GM10248 (cell line): ENCODE results near the gene AARS2.
"Not testable (repeated sequence)": the region's sequence is repeated elsewhere in the genome, so short reads cannot be mapped to it uniquely, and the experiment has no call there.

Experiments used
- CTCF ChIA-PET: fragments of 300-600 bp; sonication (Branson Sonifier 250); formaldehyde crosslinking; extraction: SDS; loops from one replicate; lab custom pipeline; 2021; ENCODE audit warnings: antibody characterized with exemption; lab: Yijun Ruan, JAX
- POLR2A ChIA-PET: fragments of 350-650 bp; sonication (Branson Sonifier 250); formaldehyde crosslinking; extraction: SDS; loops from one replicate; lab custom pipeline; 2020; ENCODE audit warnings: antibody characterized with exemption; lab: Yijun Ruan, JAX
- DNase-seq: peaks from one replicate; pipeline ENCODE4 v3.0.0; 2012; ENCODE audit errors: extremely low spot score
- CTCF ChIP-seq: IDR thresholded peaks from 2 replicates; pipeline ENCODE4 v1.5.1; 2012; ENCODE audit warnings: mild to moderate bottlenecking, low read depth; ENCODE audit errors: extremely low read depth, missing control alignments, control extremely low read depth

The AARS2 gene

GRCh38 chr6:44316481-44316880 lies 3.3 kb upstream of the AARS2 start:
- no peak for DNase-seq
- no peak for TF ChIP-seq CTCF
- CTCF ChIA-PET: no interaction called here
- POLR2A ChIA-PET: no interaction called here

GRCh38 chr6:44315951-44316350 lies 2.8 kb upstream of the AARS2 start:
- TF ChIP-seq CTCF: no peak
- ChIA-PET CTCF (interaction anchor here (5.3 kb wide), 1 partner anchor 13 kb away, joined by 45 read pairs; no protein-coding TSS in a partner anchor), POLR2A (no interaction called here)
- no peak for DNase-seq

DNA sequence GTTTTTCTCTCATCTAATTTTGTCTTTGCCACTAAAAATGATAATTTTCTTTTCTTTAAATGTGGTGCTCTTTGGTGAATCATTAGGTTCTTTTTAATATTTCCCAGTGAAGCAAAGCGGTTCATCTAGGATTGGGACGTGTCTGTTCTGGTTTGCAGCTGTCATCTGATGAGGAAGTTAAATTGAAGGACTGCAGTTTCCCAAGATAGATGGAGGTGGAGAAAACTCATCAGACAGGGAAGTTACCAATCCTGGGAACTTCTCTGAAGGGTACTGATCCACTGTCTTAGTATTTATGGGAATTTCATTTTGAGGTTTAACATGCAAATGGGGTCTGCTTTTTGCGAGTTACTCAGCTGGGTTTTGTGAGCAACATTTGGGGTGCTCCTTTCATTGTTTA lies 2.4 kb upstream of the AARS2 start:
- no peak for TF ChIP-seq CTCF
- ChIA-PET CTCF (interaction anchor here (1.5 to 5.3 kb wide), 5 partner anchors 13 to 47 kb away, joined by 6 to 45 read pairs (median 27); partner anchors contain the start of gene SPATS1), POLR2A (no interaction called here)
- DNase-seq: no peak

DNA sequence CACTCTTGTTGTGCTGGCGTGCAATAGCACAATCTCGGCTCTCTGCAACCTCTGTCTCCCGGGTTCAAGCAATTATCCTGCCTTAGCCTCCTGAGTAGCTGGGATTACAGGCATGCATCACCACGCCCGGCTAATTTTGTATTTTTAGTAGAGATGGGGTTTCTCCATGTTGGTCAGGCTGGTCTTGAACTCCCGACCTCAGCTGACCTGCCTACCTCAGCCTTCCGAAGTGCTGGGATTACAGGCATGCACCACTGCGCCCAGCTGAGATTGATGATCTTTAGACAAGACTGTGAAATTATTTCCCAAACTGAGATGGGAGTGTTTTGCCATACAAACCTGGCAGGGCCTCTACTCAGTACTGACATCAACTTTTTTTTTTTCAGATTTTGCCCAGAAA lies 1.5 kb upstream of the AARS2 start:
- POLR2A ChIA-PET, DNase-seq: not testable (repeated sequence)
- CTCF ChIA-PET: interaction anchor here (0.9 to 5.3 kb wide), 18 partner anchors 8 to 153 kb away, joined by 3 to 45 read pairs (median 6); partner anchors contain the start of genes SLC35B2 and SPATS1

- POLR2A ChIA-PET: no interaction called here
Observed at GRCh38 chr6:44311767-44312166, 1.4 kb downstream of the AARS2 start.

DNA sequence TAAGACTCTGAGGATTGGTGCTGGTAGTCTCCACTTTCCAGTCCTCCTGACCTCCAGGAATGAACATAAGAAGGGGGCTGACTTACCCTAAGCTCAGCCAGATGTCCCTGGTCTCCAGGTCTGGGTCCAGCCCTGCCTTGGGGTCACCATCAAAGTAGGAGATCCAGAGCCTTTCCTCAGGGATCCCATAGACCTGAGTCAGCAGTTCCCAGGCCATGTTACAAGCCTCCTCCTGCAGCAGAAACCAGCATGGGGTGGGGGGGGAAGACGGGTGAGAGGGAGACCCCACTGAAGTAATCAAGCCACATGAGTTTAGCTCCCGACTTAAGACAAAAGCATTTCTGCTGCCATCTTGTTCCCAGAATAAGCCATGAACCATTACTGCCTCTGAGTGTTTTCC lies 1.8 kb downstream of the AARS2 start:
- CTCF ChIA-PET: interaction anchor here (0.8 to 13.1 kb wide), 8 partner anchors 9 to 215 kb away, joined by 3 to 182 read pairs (median 26); partner anchors contain the start of genes NFKBIE and TMEM151B
- no peak for DNase-seq
- no peak for TF ChIP-seq CTCF
- POLR2A ChIA-PET: no interaction called here

More at GRCh38 chr6:44311767-44312166, 1.4 kb downstream of the AARS2 start:
- CTCF ChIA-PET: interaction anchor here (0.8 to 13.1 kb wide), 9 partner anchors 9 to 215 kb away, joined by 3 to 182 read pairs (median 21); partner anchors contain the start of genes NFKBIE and TMEM151B
- no peak for DNase-seq
- no peak for TF ChIP-seq CTCF

DNA sequence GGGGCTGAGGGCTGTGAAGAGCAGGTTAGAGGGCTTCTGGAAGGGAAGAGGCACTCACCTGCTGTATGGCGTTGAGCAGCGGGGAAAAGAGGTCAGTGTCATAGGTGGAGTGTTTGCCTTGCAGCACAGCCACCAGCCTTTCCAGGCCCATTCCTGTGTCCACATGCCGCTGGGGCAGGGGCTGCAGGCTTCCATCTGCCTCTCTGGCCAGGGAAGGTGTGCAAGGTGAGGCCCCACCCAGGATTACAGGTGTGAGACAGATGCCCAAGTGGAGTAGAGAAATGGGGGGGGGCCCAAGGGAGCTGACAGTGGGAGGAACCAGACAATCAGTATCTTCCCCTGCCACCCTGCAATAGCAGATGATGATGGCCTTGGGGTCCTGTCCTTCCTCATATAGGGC lies 2.9 kb downstream of the AARS2 start:
- no peak for DNase-seq
- ChIA-PET POLR2A (no interaction called here), CTCF (interaction anchor here (1.4 to 13.1 kb wide), 5 partner anchors 9 to 77 kb away, joined by 3 to 182 read pairs (median 8); partner anchors contain the start of genes NFKBIE and TMEM151B)
- TF ChIP-seq CTCF: no peak
